Measurements from ENCODE around the gene PYCARD.

The PYCARD gene

GRCh38 chr16:31217136-31217530, 14.6 kb upstream of the PYCARD start:
- Histone ChIP-seq H2AFZ (ENCODE audit: low read depth, low read length) (no peak overlapping the region), H3K4me2 (ENCODE audit: low read length) (no peak overlapping the region), H3K4me1 (ENCODE audit: low read length) (no peaks in the 10 kb centered on the region), H3K27me3 (ENCODE audit: low read depth, low read length) (no peaks in the 10 kb centered on the region), H3K9ac (ENCODE audit: low read length) (no peak overlapping the region), H3K36me3 (replicated peaks; ENCODE audit: low read depth, low read length) (no peaks in the 10 kb centered on the region), H3K79me2 (ENCODE audit: low read length) (no peaks in the 10 kb centered on the region), H4K20me1 (ENCODE audit: insufficient read depth, low read length) (no peaks in the 10 kb centered on the region), H3K4me3 (ENCODE audit: low read length) (no peak overlapping the region), H3K27ac (ENCODE audit: low read length) (no peak overlapping the region), H3K9me3 (ENCODE audit: insufficient read depth, low read length) (no peaks in the 10 kb centered on the region)
- TF ChIP-seq CTCF (IDR thresholded peaks at IDR 0.05; ENCODE audit: low read depth, low read length) (no peak), EZH2phosphoT487 (IDR thresholded peaks at IDR 0.05; ENCODE audit: low read depth) (no peak)

- Histone ChIP-seq H3K36me3 (replicated peaks; ENCODE audit: low read depth, low read length) (no peaks in the 10 kb centered on the region), H4K20me1 (ENCODE audit: insufficient read depth, low read length) (no peaks in the 10 kb centered on the region), H3K4me3 (ENCODE audit: low read length) (no peak within 1 kb of the TSS), H3K4me1 (ENCODE audit: low read length) (peaks cover 5% of the 10 kb centered on the region), H3K79me2 (ENCODE audit: low read length) (no peaks in the 10 kb centered on the region), H2AFZ (ENCODE audit: low read depth, low read length) (no peak within 1 kb of the TSS), H3K4me2 (ENCODE audit: low read length) (no peak within 1 kb of the TSS), H3K9me3 (ENCODE audit: insufficient read depth, low read length) (no peaks in the 10 kb centered on the region), H3K27me3 (ENCODE audit: low read depth, low read length) (no peaks in the 10 kb centered on the region), H3K27ac (ENCODE audit: low read length) (no peak within 1 kb of the TSS), H3K9ac (ENCODE audit: low read length) (no peak within 1 kb of the TSS)
- TF ChIP-seq CTCF (IDR thresholded peaks at IDR 0.05; ENCODE audit: low read depth, low read length): no peak
- TF ChIP-seq EZH2phosphoT487 (IDR thresholded peaks at IDR 0.05; ENCODE audit: low read depth): no peak
Observed at GRCh38 chr16:31216422-31217135, 14.0 kb upstream of the PYCARD start, which contains the start of gene PYDC1. Gene PYDC1, minus strand, starts transcription at chr16:31217135. Its CDS starts 107 bp downstream, at chr16:31217028.

- H3K4me3 ChIP-seq (ENCODE audit: low read length): no peak overlapping the region
- H3K4me1 ChIP-seq (ENCODE audit: low read length): peaks cover 9% of the 10 kb centered on the region
- H3K27ac ChIP-seq (ENCODE audit: low read length): no peak overlapping the region
- no peak overlapping the region for H3K4me2 ChIP-seq (ENCODE audit: low read length)
- H4K20me1 ChIP-seq (ENCODE audit: insufficient read depth, low read length): no peaks in the 10 kb centered on the region
- no peaks in the 10 kb centered on the region for H3K9me3 ChIP-seq (ENCODE audit: insufficient read depth, low read length)
- no peak for TF ChIP-seq CTCF (IDR thresholded peaks at IDR 0.05; ENCODE audit: low read depth, low read length)
- no peak for TF ChIP-seq EZH2phosphoT487 (IDR thresholded peaks at IDR 0.05; ENCODE audit: low read depth)
- no peaks in the 10 kb centered on the region for H3K36me3 ChIP-seq (replicated peaks; ENCODE audit: low read depth, low read length)
- H3K9ac ChIP-seq (ENCODE audit: low read length): no peak overlapping the region
- H3K79me2 ChIP-seq (ENCODE audit: low read length): no peaks in the 10 kb centered on the region
- H2AFZ ChIP-seq (ENCODE audit: low read depth, low read length): no peak overlapping the region
- no peaks in the 10 kb centered on the region for H3K27me3 ChIP-seq (ENCODE audit: low read depth, low read length)
Observed at GRCh38 chr16:31215287-31216162, 13.0 kb upstream of the PYCARD start.

- Histone ChIP-seq H3K9me3 (ENCODE audit: insufficient read depth, low read length) (no peaks in the 10 kb centered on the region), H3K79me2 (ENCODE audit: low read length) (no peaks in the 10 kb centered on the region), H3K4me3 (ENCODE audit: low read length) (no peak overlapping the region), H2AFZ (ENCODE audit: low read depth, low read length) (no peak overlapping the region), H3K27ac (ENCODE audit: low read length) (no peak overlapping the region), H4K20me1 (ENCODE audit: insufficient read depth, low read length) (no peaks in the 10 kb centered on the region), H3K4me1 (ENCODE audit: low read length) (peaks cover 9% of the 10 kb centered on the region), H3K9ac (ENCODE audit: low read length) (no peak overlapping the region), H3K36me3 (replicated peaks; ENCODE audit: low read depth, low read length) (no peaks in the 10 kb centered on the region), H3K27me3 (ENCODE audit: low read depth, low read length) (no peaks in the 10 kb centered on the region), H3K4me2 (ENCODE audit: low read length) (no peak overlapping the region)
- TF ChIP-seq EZH2phosphoT487 (IDR thresholded peaks at IDR 0.05; ENCODE audit: low read depth): no peak
- no peak for TF ChIP-seq CTCF (IDR thresholded peaks at IDR 0.05; ENCODE audit: low read depth, low read length)
Observed at GRCh38 chr16:31214708-31215286, 12.2 kb upstream of the PYCARD start.
